Measurements from ENCODE around the gene MINDY1. TPM values are rescaled to one million over a fixed set of nuclear protein-coding genes. Genes with fewer than 3 reads are reported as not detected.

Gene MINDY1
- total RNA-seq, 1 donor from 2014 or later: 10.7 TPM

DNA sequence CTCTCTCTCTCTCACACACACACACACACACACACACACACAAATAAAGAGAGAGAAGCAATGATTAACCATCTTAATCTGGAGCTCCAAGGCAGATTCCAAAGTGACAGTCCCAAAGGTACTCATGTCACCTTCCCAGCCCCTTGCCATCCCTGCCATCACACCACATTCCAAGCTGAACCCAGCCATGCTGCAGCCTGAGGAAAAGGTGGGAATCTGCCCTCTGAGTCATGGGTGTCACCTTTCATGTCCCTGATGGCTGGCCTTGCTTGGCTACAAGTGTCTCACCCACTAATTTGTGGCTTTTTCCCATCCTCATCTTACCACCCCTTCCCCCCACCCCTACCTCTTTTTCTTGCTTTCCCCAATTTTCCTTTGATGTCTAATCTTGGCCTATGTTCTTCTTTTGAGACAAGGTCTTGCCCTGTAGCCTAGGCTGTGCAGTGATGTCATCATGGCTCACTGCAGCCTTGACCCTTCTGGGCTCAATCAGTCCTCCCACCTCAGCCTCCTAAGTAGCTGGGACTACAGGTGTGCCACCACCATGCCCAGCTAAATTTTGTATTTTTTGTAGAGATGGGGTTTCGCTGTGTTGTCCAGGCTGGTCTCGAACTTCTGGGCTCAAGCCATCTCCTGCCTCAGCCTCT lies 21.4 kb downstream of the MINDY1 start:
- no peak overlapping the region for H3K4me3 Mint-ChIP-seq
- H3K27ac Mint-ChIP-seq: no peak overlapping the region
- DNase-seq (no peak), ATAC-seq (ENCODE audit: low read depth) (no peak)
- H3K4me1 Mint-ChIP-seq: no peaks in the 10 kb centered on the region
- H3K36me3 Mint-ChIP-seq (ENCODE audit: low read depth): no peaks in the 10 kb centered on the region
- H3K9me3 Mint-ChIP-seq: no peaks in the 10 kb centered on the region
- intact Hi-C loops (cut with micrococcal nuclease): no loop called here
- CTCF ChIA-PET: interaction anchor here (0.6 kb wide), 1 partner anchor 37 kb away, joined by 4 read pairs; no protein-coding TSS in a partner anchor
- TF ChIP-seq, protein P1, sequence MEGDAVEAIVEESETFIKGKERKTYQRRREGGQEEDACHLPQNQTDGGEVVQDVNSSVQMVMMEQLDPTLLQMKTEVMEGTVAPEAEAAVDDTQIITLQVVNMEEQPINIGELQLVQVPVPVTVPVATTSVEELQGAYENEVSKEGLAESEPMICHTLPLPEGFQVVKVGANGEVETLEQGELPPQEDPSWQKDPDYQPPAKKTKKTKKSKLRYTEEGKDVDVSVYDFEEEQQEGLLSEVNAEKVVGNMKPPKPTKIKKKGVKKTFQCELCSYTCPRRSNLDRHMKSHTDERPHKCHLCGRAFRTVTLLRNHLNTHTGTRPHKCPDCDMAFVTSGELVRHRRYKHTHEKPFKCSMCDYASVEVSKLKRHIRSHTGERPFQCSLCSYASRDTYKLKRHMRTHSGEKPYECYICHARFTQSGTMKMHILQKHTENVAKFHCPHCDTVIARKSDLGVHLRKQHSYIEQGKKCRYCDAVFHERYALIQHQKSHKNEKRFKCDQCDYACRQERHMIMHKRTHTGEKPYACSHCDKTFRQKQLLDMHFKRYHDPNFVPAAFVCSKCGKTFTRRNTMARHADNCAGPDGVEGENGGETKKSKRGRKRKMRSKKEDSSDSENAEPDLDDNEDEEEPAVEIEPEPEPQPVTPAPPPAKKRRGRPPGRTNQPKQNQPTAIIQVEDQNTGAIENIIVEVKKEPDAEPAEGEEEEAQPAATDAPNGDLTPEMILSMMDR (IDR thresholded peaks at IDR 0.05): no peak
- H3K27me3 Mint-ChIP-seq: no peaks in the 10 kb centered on the region
- POLR2A ChIA-PET: no interaction called here

DNA sequence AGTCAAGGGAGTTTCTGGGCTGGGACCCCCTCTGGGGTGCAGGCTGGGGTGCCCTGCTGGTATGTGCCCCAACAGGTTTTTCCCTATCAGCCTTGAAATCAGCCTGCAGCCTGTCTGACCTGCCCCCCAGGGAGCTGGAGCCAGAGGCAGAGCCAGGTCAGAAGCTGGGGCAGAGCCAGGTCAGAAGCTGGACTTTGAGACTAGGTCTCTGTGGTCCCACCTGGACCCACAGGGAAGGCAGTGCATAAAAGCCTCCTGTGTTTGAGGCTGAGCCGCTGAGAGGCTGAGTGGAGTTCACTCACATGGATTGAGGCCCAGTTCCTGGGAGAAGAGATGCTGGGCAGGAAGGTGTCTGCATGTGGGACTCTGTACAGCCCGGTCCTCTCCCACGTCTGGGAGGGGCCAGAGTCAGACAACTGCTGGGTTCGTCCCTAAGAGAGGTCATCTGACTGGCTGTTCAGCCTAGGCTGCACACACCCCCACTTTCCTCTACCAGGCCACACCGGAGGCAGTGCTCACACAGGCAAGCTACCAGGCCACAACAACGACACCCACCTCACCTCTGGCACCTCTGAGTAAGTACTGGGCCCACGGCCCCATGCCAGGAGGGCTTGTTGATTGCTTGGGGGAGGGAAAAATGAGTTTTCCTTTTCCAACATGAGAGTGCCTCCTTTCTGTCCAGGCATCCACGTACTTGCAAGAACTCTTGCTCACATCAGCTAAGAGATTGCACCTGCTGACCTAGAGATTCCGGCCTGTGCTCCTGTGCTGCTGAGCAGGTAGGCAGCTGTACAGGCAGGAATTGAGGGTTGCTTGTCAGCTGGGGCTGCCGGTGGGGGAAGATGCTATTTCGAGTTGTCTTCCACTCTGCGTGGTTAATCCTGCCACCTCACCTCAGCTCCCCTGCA lies 24.6 kb downstream of the MINDY1 start, which contains the start of gene ANXA9:
Gene ANXA9, plus strand, starts transcription at position 488 of the 908 bp plus-strand sequence. CDS start 814 bp downstream, outside the sequence.
- H3K9me3 Mint-ChIP-seq: no peaks in the 10 kb centered on the region
- TF ChIP-seq, protein P1 (IDR thresholded peaks at IDR 0.05): no peak
- DNase-seq (no peak), ATAC-seq (ENCODE audit: low read depth) (no peak)
- H3K36me3 Mint-ChIP-seq (ENCODE audit: low read depth): no peaks in the 10 kb centered on the region
- intact Hi-C loops (cut with micrococcal nuclease): no loop called here
- H3K27ac Mint-ChIP-seq: no peak within 1 kb of the TSS
- peaks cover 20% of the 10 kb centered on the region for H3K4me1 Mint-ChIP-seq
- H3K27me3 Mint-ChIP-seq: no peaks in the 10 kb centered on the region
- ChIA-PET CTCF (interaction anchor here (1.1 to 1.7 kb wide), 3 partner anchors 12 to 14 kb away, joined by 3 to 5 read pairs (median 5); no protein-coding TSS in a partner anchor), POLR2A (no interaction called here)
- no peak within 1 kb of the TSS for H3K4me3 Mint-ChIP-seq

DNA sequence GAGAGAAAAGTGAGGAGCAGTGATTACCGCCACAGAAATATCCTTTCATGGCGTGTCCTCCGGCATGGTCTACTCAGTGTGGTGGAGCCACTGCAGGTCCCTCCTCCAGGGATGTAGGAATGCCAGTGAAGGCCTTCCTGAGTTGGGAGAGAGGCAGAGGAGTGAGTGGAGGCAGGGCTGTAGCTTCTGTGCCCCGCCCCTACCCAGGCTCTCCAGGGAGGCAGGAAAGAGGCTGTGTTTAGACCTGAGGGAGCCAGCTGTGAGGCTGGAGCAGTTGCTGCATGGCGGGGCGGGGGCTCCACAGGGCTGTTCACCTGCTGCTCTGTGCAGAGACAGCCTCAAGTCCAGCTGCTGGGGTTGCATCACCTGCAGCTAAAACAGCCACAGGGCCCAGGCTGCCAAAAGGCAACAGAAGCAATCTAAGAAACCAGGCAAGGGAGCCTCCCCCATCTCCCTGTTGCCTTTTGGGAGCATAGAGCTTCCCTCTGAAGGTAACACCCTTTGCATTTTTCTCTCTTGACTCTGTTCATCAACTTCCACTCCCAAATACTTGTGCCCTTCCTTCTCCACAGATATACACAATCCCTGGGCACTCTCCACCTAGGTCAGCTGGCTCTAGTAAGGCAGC lies 25.4 kb downstream of the MINDY1 start:
- TF ChIP-seq, protein P1 (IDR thresholded peaks at IDR 0.05): no peak
- intact Hi-C loops (cut with micrococcal nuclease): no loop called here
- Mint-ChIP-seq H3K9me3 (no peaks in the 10 kb centered on the region), H3K27me3 (no peaks in the 10 kb centered on the region), H3K4me1 (peaks cover 28% of the 10 kb centered on the region), H3K27ac (no peak overlapping the region), H3K36me3 (ENCODE audit: low read depth) (no peaks in the 10 kb centered on the region), H3K4me3 (no peak overlapping the region)
- DNase-seq (no peak), ATAC-seq (ENCODE audit: low read depth) (no peak)
- POLR2A ChIA-PET: no interaction called here
- CTCF ChIA-PET: interaction anchor here (1.0 to 1.7 kb wide), 4 partner anchors 13 to 38 kb away, joined by 3 to 5 read pairs (median 3); no protein-coding TSS in a partner anchor

DNA sequence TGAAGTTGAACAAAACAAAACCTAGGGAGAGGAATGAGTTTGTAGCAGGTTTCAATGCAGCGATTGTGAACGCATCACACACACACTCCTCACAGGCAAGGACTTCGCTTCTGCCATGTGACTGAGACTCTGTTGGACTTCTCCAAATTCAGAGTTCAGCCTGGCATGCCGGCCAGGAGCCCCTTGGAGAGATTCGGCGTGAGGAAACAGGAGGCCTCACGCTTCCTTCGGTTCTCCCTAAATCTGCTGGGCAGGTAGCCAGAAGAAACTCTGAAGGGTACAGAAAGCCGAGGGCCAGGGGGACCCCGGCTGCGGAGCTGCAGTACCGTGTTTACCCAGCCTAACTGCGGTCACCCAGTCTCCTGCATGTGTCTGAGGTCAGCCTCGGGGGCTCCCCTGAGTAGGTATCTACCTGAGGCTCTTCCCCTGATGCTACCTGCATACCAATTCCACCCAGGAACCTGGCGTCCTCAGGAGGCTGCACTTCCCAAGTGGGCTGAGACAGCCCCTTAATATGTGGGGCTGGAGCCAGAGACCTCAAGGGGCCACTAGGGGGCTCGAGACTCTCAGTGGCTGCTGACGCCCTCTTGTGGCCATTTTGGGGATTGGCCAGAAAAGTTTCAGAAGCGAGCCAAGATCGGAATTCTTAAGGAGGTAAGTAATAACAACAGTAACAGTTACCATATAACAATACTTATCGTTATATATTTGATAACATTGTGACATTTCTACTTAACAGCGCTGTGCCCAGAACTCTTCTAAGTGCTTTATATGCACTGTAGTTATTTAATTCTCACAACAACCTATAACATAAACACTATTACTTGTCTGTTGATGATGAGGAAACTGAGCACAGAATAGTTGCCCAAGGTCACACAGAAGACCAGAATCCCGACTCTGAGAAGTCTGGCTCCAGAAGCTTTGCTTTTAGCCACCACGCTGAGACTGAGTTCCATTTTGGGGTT lies 27.3 kb downstream of the MINDY1 start:
- peaks cover 35% of the 10 kb centered on the region for H3K4me1 Mint-ChIP-seq
- peak overlapping the region; percentile 57 for H3K27ac Mint-ChIP-seq
- intact Hi-C loops (cut with micrococcal nuclease): loop anchor here (1.0 to 10.0 kb wide), 7 partner anchors 29 to 745 kb away; partner anchors contain the start of genes ANP32E, ARNT, CTSS and PRUNE1
- TF ChIP-seq, protein P1 (IDR thresholded peaks at IDR 0.05): peak; percentile 100
- ATAC-seq (ENCODE audit: low read depth) (peak; percentile 59), DNase-seq (peak; percentile 72)
- ChIA-PET CTCF (interaction anchor here (0.8 to 3.1 kb wide), 8 partner anchors 11 to 417 kb away, joined by 3 to 12 read pairs (median 4); partner anchors contain the start of genes GOLPH3L, MINDY1 and TNFAIP8L2), POLR2A (interaction anchor here (0.6 to 0.7 kb wide), 2 partner anchors 108 to 509 kb away, joined by 3 to 5 read pairs; no protein-coding TSS in a partner anchor)
- H3K27me3 Mint-ChIP-seq: no peaks in the 10 kb centered on the region
- peak overlapping the region; percentile 69 for H3K4me3 Mint-ChIP-seq
- H3K36me3 Mint-ChIP-seq (ENCODE audit: low read depth): no peaks in the 10 kb centered on the region
- H3K9me3 Mint-ChIP-seq: no peaks in the 10 kb centered on the region

All from activated B cell treated with CpG ODN at 0.5 μM for 24 hours (primary cell).